Measurements from ENCODE around the gene CSTPP1. TPM values are rescaled to one million over a fixed set of nuclear protein-coding genes. Genes with fewer than 3 reads are reported as not detected.

Gene CSTPP1
- total and polyA plus RNA-seq, 2 donors (not counting 3 experiments of a cell fraction or from before 2014, with no cell fraction given): 25.9 to 38.2 TPM

GRCh38 chr11:46999217-46999616 lies 62.7 kb downstream of the CSTPP1 start:
- BruUV-seq (replicated peaks): no TSS peak

GRCh38 chr11:47000033-47000432 lies 63.5 kb downstream of the CSTPP1 start:
- no peak for FAIRE-seq

More at GRCh38 chr11:46999217-46999616, 62.7 kb downstream of the CSTPP1 start:
- H3K9me1 ChIP-seq (replicated peaks; ENCODE audit: control insufficient read depth, extremely low read depth, insufficient read depth, low read length): no peaks in the 10 kb centered on the region
- no peaks in the 10 kb centered on the region for H3K36me3 ChIP-seq (ENCODE audit: control insufficient read depth in 2 of 2, extremely low read depth in 1 of 2, insufficient read depth in 2 of 2, low read length in 2 of 2)
- no peak overlapping the region for H2AFZ ChIP-seq (ENCODE audit: low read depth, low read length)
- DNase-seq (ENCODE audit: low read depth, low spot score) (no peak), FAIRE-seq (no peak)
- no peak overlapping the region for H3K9ac ChIP-seq (replicated peaks; ENCODE audit: extremely low read depth, insufficient read depth, low read length)
- H4K20me1 ChIP-seq (replicated peaks; ENCODE audit: control insufficient read depth, extremely low read depth, insufficient read depth, low read length): no peaks in the 10 kb centered on the region
- intact Hi-C loops (cut with micrococcal nuclease) (no loop called here), dilution Hi-C loops (cut with MboI; ENCODE audit: extremely low pct_ligation_motif_present, low sequenced_read_pairs) (no loop called here)
- H3K4me2 ChIP-seq (ENCODE audit: insufficient read depth, low read length): no peak overlapping the region
- no peak overlapping the region for H3K27ac ChIP-seq (ENCODE audit: insufficient read depth, low read depth, low read length)
- POLR2A ChIA-PET: no interaction called here
- no peaks in the 10 kb centered on the region for H3K27me3 ChIP-seq (ENCODE audit: control insufficient read depth in 2 of 2, insufficient read depth in 2 of 2, low read length in 2 of 2)
- H3K9me3 ChIP-seq (replicated peaks; ENCODE audit: control insufficient read depth, insufficient read depth, low read length): no peaks in the 10 kb centered on the region
- no peaks in the 10 kb centered on the region for H3K79me2 ChIP-seq (ENCODE audit: control insufficient read depth, insufficient read depth, low read length)
- no peaks in the 10 kb centered on the region for H3K4me1 ChIP-seq (ENCODE audit: control insufficient read depth, extremely low read depth, insufficient read depth, low read length)
- H3K4me3 ChIP-seq (replicated peaks in 1 of 3; ENCODE audit: insufficient read depth in 1 of 3, low read depth in 1 of 3, low read length in 3 of 3): no peak overlapping the region
- TF ChIP-seq POLR2AphosphoS5 (IDR thresholded peaks at IDR 0.05; ENCODE audit: insufficient read depth, low read depth, low read length): no peak
- CTCF ChIA-PET: interaction anchor here (1.1 to 1.6 kb wide), 2 partner anchors 11 to 154 kb away, joined by 3 read pairs; no protein-coding TSS in a partner anchor

More at GRCh38 chr11:47000033-47000432, 63.5 kb downstream of the CSTPP1 start:
- ChIA-PET POLR2A (no interaction called here), CTCF (interaction anchor here (1.6 kb wide), 1 partner anchor 11 kb away, joined by 3 read pairs; no protein-coding TSS in a partner anchor)
- intact Hi-C loops (cut with micrococcal nuclease): no loop called here
- no peaks in the 10 kb centered on the region for H3K9me1 ChIP-seq (replicated peaks; ENCODE audit: control insufficient read depth, extremely low read depth, insufficient read depth, low read length)
- H3K79me2 ChIP-seq (ENCODE audit: control insufficient read depth, insufficient read depth, low read length): no peaks in the 10 kb centered on the region
- no peak overlapping the region for H3K4me2 ChIP-seq (ENCODE audit: insufficient read depth, low read length)
- TF ChIP-seq, protein P1, sequence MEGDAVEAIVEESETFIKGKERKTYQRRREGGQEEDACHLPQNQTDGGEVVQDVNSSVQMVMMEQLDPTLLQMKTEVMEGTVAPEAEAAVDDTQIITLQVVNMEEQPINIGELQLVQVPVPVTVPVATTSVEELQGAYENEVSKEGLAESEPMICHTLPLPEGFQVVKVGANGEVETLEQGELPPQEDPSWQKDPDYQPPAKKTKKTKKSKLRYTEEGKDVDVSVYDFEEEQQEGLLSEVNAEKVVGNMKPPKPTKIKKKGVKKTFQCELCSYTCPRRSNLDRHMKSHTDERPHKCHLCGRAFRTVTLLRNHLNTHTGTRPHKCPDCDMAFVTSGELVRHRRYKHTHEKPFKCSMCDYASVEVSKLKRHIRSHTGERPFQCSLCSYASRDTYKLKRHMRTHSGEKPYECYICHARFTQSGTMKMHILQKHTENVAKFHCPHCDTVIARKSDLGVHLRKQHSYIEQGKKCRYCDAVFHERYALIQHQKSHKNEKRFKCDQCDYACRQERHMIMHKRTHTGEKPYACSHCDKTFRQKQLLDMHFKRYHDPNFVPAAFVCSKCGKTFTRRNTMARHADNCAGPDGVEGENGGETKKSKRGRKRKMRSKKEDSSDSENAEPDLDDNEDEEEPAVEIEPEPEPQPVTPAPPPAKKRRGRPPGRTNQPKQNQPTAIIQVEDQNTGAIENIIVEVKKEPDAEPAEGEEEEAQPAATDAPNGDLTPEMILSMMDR (IDR thresholded peaks at IDR 0.05; ENCODE audit: extremely low read depth in 1 of 2, insufficient read depth in 1 of 2, low read depth in 1 of 2, low read length in 2 of 2): no peak
- no peak for TF ChIP-seq MAX (IDR thresholded peaks at IDR 0.05; ENCODE audit: insufficient read depth, insufficient read length)
- no peak for TF ChIP-seq JUN (IDR thresholded peaks at IDR 0.05; ENCODE audit: borderline replicate concordance, insufficient read depth, insufficient read length, low read depth)
- no peak for TF ChIP-seq POLR2AphosphoS5 (IDR thresholded peaks at IDR 0.05; ENCODE audit: insufficient read depth, low read depth, low read length)
- TF ChIP-seq GATA2 (IDR thresholded peaks at IDR 0.05; ENCODE audit: insufficient read depth, insufficient read length, low read depth, low read length): no peak
- no TSS peak for BruUV-seq (replicated peaks)
- H4K20me1 ChIP-seq (replicated peaks; ENCODE audit: control insufficient read depth, extremely low read depth, insufficient read depth, low read length): no peaks in the 10 kb centered on the region
- dilution Hi-C loops (cut with MboI; ENCODE audit: extremely low pct_ligation_motif_present, low sequenced_read_pairs): no loop called here
- H3K4me3 ChIP-seq (replicated peaks in 1 of 3; ENCODE audit: insufficient read depth in 1 of 3, low read depth in 1 of 3, low read length in 3 of 3): no peak overlapping the region
- no peaks in the 10 kb centered on the region for H3K36me3 ChIP-seq (ENCODE audit: control insufficient read depth in 2 of 2, extremely low read depth in 1 of 2, insufficient read depth in 2 of 2, low read length in 2 of 2)
- H3K9ac ChIP-seq (replicated peaks; ENCODE audit: extremely low read depth, insufficient read depth, low read length): no peak overlapping the region
- DNase-seq (ENCODE audit: low read depth, low spot score): no peak
- no peaks in the 10 kb centered on the region for H3K9me3 ChIP-seq (replicated peaks; ENCODE audit: control insufficient read depth, insufficient read depth, low read length)
- no peak overlapping the region for H3K27ac ChIP-seq (ENCODE audit: insufficient read depth, low read depth, low read length)
- H3K4me1 ChIP-seq (ENCODE audit: control insufficient read depth, extremely low read depth, insufficient read depth, low read length): no peaks in the 10 kb centered on the region
- no peaks in the 10 kb centered on the region for H3K27me3 ChIP-seq (ENCODE audit: control insufficient read depth in 2 of 2, insufficient read depth in 2 of 2, low read length in 2 of 2)
- no peak overlapping the region for H2AFZ ChIP-seq (ENCODE audit: low read depth, low read length)

Measured in endothelial cell of umbilical vein (primary cell).